Subcutaneous adipose tissue (tissue), 4 donors: Measurements from ENCODE around the gene WDR43. TPM values are rescaled to one million over a fixed set of nuclear protein-coding genes. Genes with fewer than 3 reads are reported as not detected.

Experiments used
- CTCF ChIP-seq: fragments of 450-650 bp; IDR thresholded peaks from one replicate; pipeline ENCODE4 v1.5.1; 2016; ENCODE audit warnings: low read depth, mild to moderate bottlenecking, control low read depth, antibody characterized with exemption, moderate library complexity
- small RNA-seq: library from RNA; depleted of rRNA; stranded (forward); fragments of <200 nt; gene quantifications from one replicate; pipeline ENCODE3, GENCODE V24; 2016
- total RNA-seq, 4 donors: library from RNA; depleted of rRNA; stranded (reverse); fragments of >200 nt; gene quantifications; one replicate each; pipeline ENCODE4 v1.1.0, GENCODE V29; 2016

Gene WDR43
- total RNA-seq, 4 donors from 2014 or later, result 39.4 to 72.9 (median 48.1) TPM

GRCh38 chr2:28993206-28993960 lies 98.9 kb downstream of the WDR43 start:
- TF ChIP-seq CTCF, result no peak

- TF ChIP-seq CTCF, result no peak
These were observed 99.6 kb downstream of the WDR43 start for GRCh38 chr2:28994074-28994473.

- no peak for TF ChIP-seq CTCF
These were observed 100.2 kb downstream of the WDR43 start for GRCh38 chr2:28994679-28995078.

- TF ChIP-seq CTCF, result no peak
These were observed 101.6 kb downstream of the WDR43 start for GRCh38 chr2:28995765-28996750.

GRCh38 chr2:28997237-28997846 lies 102.9 kb downstream of the WDR43 start:
- TF ChIP-seq CTCF, result no peak

Small RNAs within 50 kb of the gene (small RNA-seq; reads per million reads assigned to genes)
- gene RF00019 (0.49 reads per million), gene SNORD53 (28.9 reads per million, percentile 95 among the genes with 10 or more reads in this experiment), gene SNORD53B (5,515 reads per million, percentile 100 among the genes with 10 or more reads in this experiment), gene SNORD92 (964 reads per million, percentile 99 among the genes with 10 or more reads in this experiment)

Other genes with a start within 250 kb of the WDR43 start
- 100 to 1,000 TPM; 182 to 293 (median 236) TPM for gene PPP1CB, start 142.8 kb upstream of the WDR43 start, total RNA-seq
- 1 to 10 TPM in 3 of 4 donors, under 1 TPM in 1; 0.49 to 3.3 (median 1.4) TPM for gene SPDYA, start 83.8 kb upstream of the WDR43 start, total RNA-seq
- 10 to 100 TPM in 2 of 4 donors, 1 to 10 TPM in 2; 7.0 to 16.3 (median 10.6) TPM for gene TRMT61B, start 24.4 kb upstream of the WDR43 start, total RNA-seq
- gene TOGARAM2, start 86.6 kb downstream of the WDR43 start, total RNA-seq, result 1 to 10 TPM in 2 of 4 donors, under 1 TPM in 2; 0.16 to 3.5 (median 2.0) TPM
- under 1 TPM in 2 of 4 donors, not detected in 2; 0.16 to 0.66 TPM for gene PCARE, start 179.9 kb downstream of the WDR43 start, total RNA-seq
- 100 to 1,000 TPM in 2 of 4 donors, 10 to 100 TPM in 2; 59.3 to 103 (median 96.6) TPM for gene CLIP4, start 220.7 kb downstream of the WDR43 start, total RNA-seq